B cell (primary cell): ENCODE results near the gene SLC6A20. TPM values are rescaled to one million over a fixed set of nuclear protein-coding genes. Genes with fewer than 3 reads are reported as not detected.

Experiments
- polyA plus RNA-seq: library from polyadenylated mRNA; depleted of rRNA; stranded (reverse); fragments of >200 nt; gene quantifications from 2 replicates; pipeline ENCODE4 v1.2.3, GENCODE V29; 2012
- small RNA-seq: library from RNA; depleted of rRNA; stranded (forward); fragments of <200 nt; gene quantifications from one replicate; pipeline ENCODE3, GENCODE V24; 2012; ENCODE audit warnings: low replicate concordance, low read depth; ENCODE audit not compliant: insufficient read length
- total RNA-seq, 2 donors: library from RNA; stranded (reverse); fragments of 120-200 nt in 1 of 2; gene quantifications; 1 replicate in 1 of 2; 2 replicates in 1 of 2; pipeline versions ENCODE4 v1.2.3 to v1.2.4, GENCODE V29; 2013 to 2022

Gene SLC6A20
- total and polyA plus RNA-seq, 2 donors (not counting 1 experiment from before 2014, with no cell fraction given) = 0.32 TPM; not detected in 1

Small RNA genes lying within 50 kb of the gene (small RNA-seq; reads per million reads assigned to genes)
- gene RN7SL145P = not detected

Other genes starting within 250 kb of the SLC6A20 start
- gene LIMD1, start 201.8 kb downstream of the SLC6A20 start, total RNA-seq = 138 and 158 TPM in 2 replicates
- 41.2 and 48.5 TPM in 2 replicates for gene LIMD1, start 201.8 kb downstream of the SLC6A20 start, polyA plus RNA-seq
- 85.7 and 88.2 TPM in 2 replicates for gene SACM1L, start 107.1 kb downstream of the SLC6A20 start, total RNA-seq
- gene SACM1L, start 107.1 kb downstream of the SLC6A20 start, polyA plus RNA-seq = 20.7 and 26.7 TPM in 2 replicates
- 17.8 and 18.4 TPM in 2 replicates for gene LZTFL1, start 45.6 kb upstream of the SLC6A20 start, total RNA-seq
- gene LZTFL1, start 45.6 kb upstream of the SLC6A20 start, polyA plus RNA-seq = 12.7 and 16.5 TPM in 2 replicates
- gene CCR9, start 90.0 kb upstream of the SLC6A20 start, total RNA-seq = 0.76 and 1.1 TPM in 2 replicates
- gene CCR9, start 90.0 kb upstream of the SLC6A20 start, polyA plus RNA-seq = 1.0 and 1.1 TPM in 2 replicates
- gene CXCR6, start 146.9 kb upstream of the SLC6A20 start, total RNA-seq = not detected in 2 replicates
- not detected in 2 replicates for gene CXCR6, start 146.9 kb upstream of the SLC6A20 start, polyA plus RNA-seq
- 16.5 and 16.7 TPM in 2 replicates for gene FYCO1, start 199.3 kb upstream of the SLC6A20 start, total RNA-seq
- 2.8 and 5.4 TPM in 2 replicates for gene FYCO1, start 199.3 kb upstream of the SLC6A20 start, polyA plus RNA-seq
- gene XCR1, start 230.9 kb upstream of the SLC6A20 start, total RNA-seq = not detected in 2 replicates
- gene XCR1, start 230.9 kb upstream of the SLC6A20 start, polyA plus RNA-seq = 0.01 and 0.06 TPM in 2 replicates